SK-N-SH treated with all-trans-retinoic acid at 6 μM for 48 hours (cell line): ENCODE data around the gene RHEX.

Source experiments
- ATAC-seq: fragments of 200-7000 bp; cut with Tn5 transposase; 3 replicates; pipeline ENCODE4 v1.9.1; 2020; ENCODE audit warnings: mild to moderate bottlenecking, moderate library complexity
- ARNTL ChIP-seq: fragments of 450-650 bp; formaldehyde crosslinking; IDR thresholded peaks from 2 replicates; pipeline ENCODE4 v1.5.0; 2020; ENCODE audit warnings: low read depth, mild to moderate bottlenecking, moderate library complexity, borderline replicate concordance
- BACH2 ChIP-seq: fragments of 250-450 bp; sonication (Bioruptor Pico); IDR thresholded peaks from 2 replicates; pipeline ENCODE4 v1.9.0; 2021; ENCODE audit warnings: mild to moderate bottlenecking, borderline replicate concordance
- CSDC2 ChIP-seq: fragments of 250-450 bp; sonication (Bioruptor Pico); IDR thresholded peaks from 2 replicates; pipeline ENCODE4 v1.5.0; 2020; ENCODE audit warnings: mild to moderate bottlenecking, moderate library complexity
- ESRRG ChIP-seq: fragments of 250-450 bp; sonication (Bioruptor Pico); IDR thresholded peaks from 2 replicates; pipeline ENCODE4 v1.6.1; 2021; ENCODE audit warnings: mild to moderate bottlenecking
- ISL1 ChIP-seq: fragments of 250-450 bp; sonication (Bioruptor Pico); IDR thresholded peaks from 2 replicates; pipeline ENCODE4 v2.1.2; 2022; ENCODE audit warnings: mild to moderate bottlenecking, moderate library complexity
- OSR1 ChIP-seq: fragments of 250-450 bp; sonication (Bioruptor Pico); IDR thresholded peaks from 2 replicates; pipeline ENCODE4 v1.8.0; 2022; ENCODE audit warnings: moderate library complexity, mild to moderate bottlenecking, inconsistent platforms
- PPARA ChIP-seq: fragments of 250-450 bp; sonication (Bioruptor Pico); IDR thresholded peaks from 2 replicates; pipeline ENCODE4 v1.5.0; 2020; ENCODE audit warnings: mild to moderate bottlenecking, borderline replicate concordance
- SNAI2 ChIP-seq: fragments of 250-450 bp; sonication (Bioruptor Pico); IDR thresholded peaks from 2 replicates; pipeline ENCODE4 v1.5.0; 2020; ENCODE audit warnings: mild to moderate bottlenecking, moderate library complexity
- TCF4 ChIP-seq: fragments of 250-450 bp; sonication (Bioruptor Pico); IDR thresholded peaks from 2 replicates; pipeline ENCODE4 v1.8.0; 2021; ENCODE audit warnings: mild to moderate bottlenecking, moderate library complexity, borderline replicate concordance
- TOX ChIP-seq: fragments of 250-450 bp; sonication (Bioruptor Pico); IDR thresholded peaks from 2 replicates; pipeline ENCODE4 v1.8.0; 2021; ENCODE audit warnings: mild to moderate bottlenecking, moderate library complexity, borderline replicate concordance
- ZFP3 ChIP-seq: fragments of 250-450 bp; sonication (Bioruptor Pico); IDR thresholded peaks from 2 replicates; pipeline ENCODE4 v1.5.0; 2020; ENCODE audit warnings: mild to moderate bottlenecking, moderate library complexity
- ZFP30 ChIP-seq: fragments of 450-650 bp; formaldehyde crosslinking; IDR thresholded peaks from 2 replicates; pipeline ENCODE4 v1.5.0; 2022; ENCODE audit warnings: mild to moderate bottlenecking, moderate library complexity
- ZNF565 ChIP-seq: fragments of 450-650 bp; formaldehyde crosslinking; conservative IDR thresholded peaks from 2 replicates; pipeline ENCODE4 v1.5.0; 2020; ENCODE audit warnings: low read depth, mild to moderate bottlenecking, moderate library complexity
- ZNF70 ChIP-seq: fragments of 450-650 bp; formaldehyde crosslinking; IDR thresholded peaks from 2 replicates; pipeline ENCODE4 v1.5.0; 2020; ENCODE audit warnings: mild to moderate bottlenecking, moderate library complexity
- ZNF8 ChIP-seq: fragments of 450-650 bp; formaldehyde crosslinking; IDR thresholded peaks from 2 replicates; pipeline ENCODE4 v1.5.0; 2020; ENCODE audit warnings: mild to moderate bottlenecking, moderate library complexity
- TF ChIP-seq, protein P1 (sequence below): fragments of 250-450 bp; sonication (Bioruptor Pico); IDR thresholded peaks from 2 replicates; pipeline ENCODE4 v1.5.0; 2020; ENCODE audit warnings: mild to moderate bottlenecking, moderate library complexity
- TF ChIP-seq, protein P2 (sequence below): fragments of 250-450 bp; sonication (Bioruptor Pico); IDR thresholded peaks from 2 replicates; pipeline ENCODE4 v1.8.0; 2020; ENCODE audit warnings: mild to moderate bottlenecking, moderate library complexity, borderline replicate concordance
- TF ChIP-seq, protein P3 (sequence below): fragments of 250-450 bp; sonication (Bioruptor Pico); IDR thresholded peaks from 2 replicates; pipeline ENCODE4 v1.5.1; 2021; ENCODE audit warnings: mild to moderate bottlenecking, moderate library complexity
- TF ChIP-seq, protein P4 (sequence below): fragments of 250-450 bp; sonication (Bioruptor Pico); IDR thresholded peaks from 2 replicates; pipeline ENCODE4 v1.5.1; 2020; ENCODE audit warnings: low read depth, mild to moderate bottlenecking, moderate library complexity

RHEX gene

DNA sequence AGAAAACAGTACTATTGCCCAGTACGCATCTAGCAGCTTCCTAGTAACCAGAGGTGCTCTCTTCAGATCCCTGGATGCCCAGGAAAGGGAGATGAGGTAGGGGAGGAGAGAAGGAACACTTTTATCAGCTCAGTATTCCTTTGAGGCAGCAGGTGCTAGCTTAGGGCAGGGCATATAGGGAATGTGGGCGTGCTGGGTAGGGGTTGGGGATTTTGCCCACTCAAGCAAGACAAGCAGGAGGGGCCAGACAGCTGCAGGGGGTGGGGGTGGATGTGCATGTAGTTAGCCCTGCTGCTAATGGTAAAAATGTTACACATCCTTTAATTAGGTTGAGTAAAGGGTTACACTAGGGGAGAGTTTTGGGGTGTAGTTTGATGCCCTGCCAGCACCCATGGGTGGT lies 82.3 kb downstream of the RHEX start:
- TF ChIP-seq ARNTL (CRISPR knock-in tag): no peak
- no peak for TF ChIP-seq ISL1 (CRISPR knock-in tag)
- TF ChIP-seq ZNF70 (CRISPR knock-in tag): no peak
- TF ChIP-seq, protein P1, sequence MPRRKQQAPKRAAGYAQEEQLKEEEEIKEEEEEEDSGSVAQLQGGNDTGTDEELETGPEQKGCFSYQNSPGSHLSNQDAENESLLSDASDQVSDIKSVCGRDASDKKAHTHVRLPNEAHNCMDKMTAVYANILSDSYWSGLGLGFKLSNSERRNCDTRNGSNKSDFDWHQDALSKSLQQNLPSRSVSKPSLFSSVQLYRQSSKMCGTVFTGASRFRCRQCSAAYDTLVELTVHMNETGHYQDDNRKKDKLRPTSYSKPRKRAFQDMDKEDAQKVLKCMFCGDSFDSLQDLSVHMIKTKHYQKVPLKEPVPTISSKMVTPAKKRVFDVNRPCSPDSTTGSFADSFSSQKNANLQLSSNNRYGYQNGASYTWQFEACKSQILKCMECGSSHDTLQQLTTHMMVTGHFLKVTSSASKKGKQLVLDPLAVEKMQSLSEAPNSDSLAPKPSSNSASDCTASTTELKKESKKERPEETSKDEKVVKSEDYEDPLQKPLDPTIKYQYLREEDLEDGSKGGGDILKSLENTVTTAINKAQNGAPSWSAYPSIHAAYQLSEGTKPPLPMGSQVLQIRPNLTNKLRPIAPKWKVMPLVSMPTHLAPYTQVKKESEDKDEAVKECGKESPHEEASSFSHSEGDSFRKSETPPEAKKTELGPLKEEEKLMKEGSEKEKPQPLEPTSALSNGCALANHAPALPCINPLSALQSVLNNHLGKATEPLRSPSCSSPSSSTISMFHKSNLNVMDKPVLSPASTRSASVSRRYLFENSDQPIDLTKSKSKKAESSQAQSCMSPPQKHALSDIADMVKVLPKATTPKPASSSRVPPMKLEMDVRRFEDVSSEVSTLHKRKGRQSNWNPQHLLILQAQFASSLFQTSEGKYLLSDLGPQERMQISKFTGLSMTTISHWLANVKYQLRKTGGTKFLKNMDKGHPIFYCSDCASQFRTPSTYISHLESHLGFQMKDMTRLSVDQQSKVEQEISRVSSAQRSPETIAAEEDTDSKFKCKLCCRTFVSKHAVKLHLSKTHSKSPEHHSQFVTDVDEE: no peak
- TF ChIP-seq, protein P2, sequence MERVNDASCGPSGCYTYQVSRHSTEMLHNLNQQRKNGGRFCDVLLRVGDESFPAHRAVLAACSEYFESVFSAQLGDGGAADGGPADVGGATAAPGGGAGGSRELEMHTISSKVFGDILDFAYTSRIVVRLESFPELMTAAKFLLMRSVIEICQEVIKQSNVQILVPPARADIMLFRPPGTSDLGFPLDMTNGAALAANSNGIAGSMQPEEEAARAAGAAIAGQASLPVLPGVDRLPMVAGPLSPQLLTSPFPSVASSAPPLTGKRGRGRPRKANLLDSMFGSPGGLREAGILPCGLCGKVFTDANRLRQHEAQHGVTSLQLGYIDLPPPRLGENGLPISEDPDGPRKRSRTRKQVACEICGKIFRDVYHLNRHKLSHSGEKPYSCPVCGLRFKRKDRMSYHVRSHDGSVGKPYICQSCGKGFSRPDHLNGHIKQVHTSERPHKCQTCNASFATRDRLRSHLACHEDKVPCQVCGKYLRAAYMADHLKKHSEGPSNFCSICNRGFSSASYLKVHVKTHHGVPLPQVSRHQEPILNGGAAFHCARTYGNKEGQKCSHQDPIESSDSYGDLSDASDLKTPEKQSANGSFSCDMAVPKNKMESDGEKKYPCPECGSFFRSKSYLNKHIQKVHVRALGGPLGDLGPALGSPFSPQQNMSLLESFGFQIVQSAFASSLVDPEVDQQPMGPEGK (CRISPR knock-in tag): no peak
- TF ChIP-seq ZNF565: no peak
- TF ChIP-seq TCF4 (CRISPR knock-in tag): no peak
- TF ChIP-seq CSDC2 (CRISPR knock-in tag): no peak
- TF ChIP-seq ZFP30 (CRISPR knock-in tag): no peak
- TF ChIP-seq ESRRG (CRISPR knock-in tag): no peak
- no peak for TF ChIP-seq SNAI2
- no peak for TF ChIP-seq ZNF8 (CRISPR knock-in tag)
- TF ChIP-seq, protein P3, sequence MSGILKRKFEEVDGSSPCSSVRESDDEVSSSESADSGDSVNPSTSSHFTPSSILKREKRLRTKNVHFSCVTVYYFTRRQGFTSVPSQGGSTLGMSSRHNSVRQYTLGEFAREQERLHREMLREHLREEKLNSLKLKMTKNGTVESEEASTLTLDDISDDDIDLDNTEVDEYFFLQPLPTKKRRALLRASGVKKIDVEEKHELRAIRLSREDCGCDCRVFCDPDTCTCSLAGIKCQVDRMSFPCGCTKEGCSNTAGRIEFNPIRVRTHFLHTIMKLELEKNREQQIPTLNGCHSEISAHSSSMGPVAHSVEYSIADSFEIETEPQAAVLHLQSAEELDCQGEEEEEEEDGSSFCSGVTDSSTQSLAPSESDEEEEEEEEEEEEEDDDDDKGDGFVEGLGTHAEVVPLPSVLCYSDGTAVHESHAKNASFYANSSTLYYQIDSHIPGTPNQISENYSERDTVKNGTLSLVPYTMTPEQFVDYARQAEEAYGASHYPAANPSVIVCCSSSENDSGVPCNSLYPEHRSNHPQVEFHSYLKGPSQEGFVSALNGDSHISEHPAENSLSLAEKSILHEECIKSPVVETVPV (CRISPR knock-in tag): no peak
- ATAC-seq: no peak

DNA sequence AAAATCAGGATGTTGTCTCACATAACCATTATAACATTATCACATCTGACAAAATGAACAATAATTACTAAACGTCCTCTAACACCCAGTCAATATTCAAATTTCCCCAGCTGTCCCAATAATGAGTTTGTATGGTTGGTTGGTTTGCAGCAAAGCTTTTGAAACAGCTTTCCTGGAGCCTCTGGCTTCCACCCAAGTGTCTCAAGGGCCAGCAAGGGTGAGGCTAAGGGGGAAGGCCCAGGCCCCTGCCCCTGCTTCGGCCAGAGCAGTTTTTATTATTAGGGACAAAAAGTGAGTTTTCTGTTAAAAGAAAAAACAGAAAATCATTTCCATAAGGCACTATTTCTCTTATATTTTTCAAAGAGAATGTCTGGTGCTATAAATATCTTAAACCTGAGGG lies 83.3 kb downstream of the RHEX start:
- TF ChIP-seq ZNF8 (CRISPR knock-in tag) (no peak), BACH2 (no peak), ESRRG (CRISPR knock-in tag) (no peak), PPARA (no peak), TOX (CRISPR knock-in tag) (no peak), ZFP30 (CRISPR knock-in tag) (no peak), OSR1 (CRISPR knock-in tag) (no peak), ZFP3 (no peak), ISL1 (CRISPR knock-in tag) (no peak), CSDC2 (CRISPR knock-in tag) (no peak)
- TF ChIP-seq, protein P4, sequence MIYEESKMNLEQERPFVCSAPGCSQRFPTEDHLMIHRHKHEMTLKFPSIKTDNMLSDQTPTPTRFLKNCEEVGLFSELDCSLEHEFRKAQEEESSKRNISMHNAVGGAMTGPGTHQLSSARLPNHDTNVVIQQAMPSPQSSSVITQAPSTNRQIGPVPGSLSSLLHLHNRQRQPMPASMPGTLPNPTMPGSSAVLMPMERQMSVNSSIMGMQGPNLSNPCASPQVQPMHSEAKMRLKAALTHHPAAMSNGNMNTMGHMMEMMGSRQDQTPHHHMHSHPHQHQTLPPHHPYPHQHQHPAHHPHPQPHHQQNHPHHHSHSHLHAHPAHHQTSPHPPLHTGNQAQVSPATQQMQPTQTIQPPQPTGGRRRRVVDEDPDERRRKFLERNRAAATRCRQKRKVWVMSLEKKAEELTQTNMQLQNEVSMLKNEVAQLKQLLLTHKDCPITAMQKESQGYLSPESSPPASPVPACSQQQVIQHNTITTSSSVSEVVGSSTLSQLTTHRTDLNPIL (CRISPR knock-in tag): no peak
- TF ChIP-seq, protein P3 (CRISPR knock-in tag): no peak
- TF ChIP-seq, protein P2 (CRISPR knock-in tag): no peak
- TF ChIP-seq, protein P1: no peak
- ATAC-seq: no peak
